A549 (cell line): ENCODE measurements around the gene ST6GALNAC4. TPM values are rescaled to one million over a fixed set of nuclear protein-coding genes. Genes with fewer than 3 reads are reported as not detected.

ENCODE experiments used
- ATAC-seq, 2 experiments: fragments of 200-7000 bp in 1 of 2; fragments of >200 bp in 1 of 2; cut with Nextera tagmentation in 1 of 2; cut with Tn5 transposase in 1 of 2; 3 replicates each; pipeline versions ENCODE4 v1.8.0 to v1.9.1; 2018 to 2020; ENCODE audit warnings: mild to moderate bottlenecking in 1 of 2, moderate library complexity in 1 of 2
- CTCF ChIA-PET: fragments of 300-600 bp; sonication (Branson Sonifier 250); formaldehyde crosslinking; extraction: SDS; loops from one replicate; lab custom pipeline; 2021; ENCODE audit warnings: antibody characterized with exemption, inconsistent platforms; lab: Yijun Ruan, JAX
- POLR2A ChIA-PET: fragments of 350-600 bp; formaldehyde crosslinking; extraction: SDS; loops from one replicate; lab custom pipeline; 2021; ENCODE audit warnings: antibody characterized with exemption, inconsistent platforms; lab: Yijun Ruan, JAX
- DNase-seq, 2 experiments: peaks; one replicate each; pipeline versions ENCODE4 v3.0.0 to v3.0.0-alpha.2; 2011 to 2016; ENCODE audit warnings: low read depth in 1 of 2, low spot score in 1 of 2
- FAIRE-seq: peaks from 2 replicates; lab custom pipeline; 2011; peaks lifted over from hg19 to GRCh38; lab: Jason Lieb, UNC
- H3K27ac ChIP-seq, 2 experiments: fragments of >200 bp; sonication (Bioruptor Twin); formaldehyde crosslinking; 3 replicates each; pipeline ENCODE4 v1.5.1; 2016 to 2017
- H3K4me1 ChIP-seq: fragments of >200 bp; sonication (Bioruptor Twin); formaldehyde crosslinking; 3 replicates; pipeline ENCODE4 v1.6.1; 2016
- H3K4me2 ChIP-seq: fragments of >200 bp; sonication (Bioruptor Twin); formaldehyde crosslinking; 3 replicates; pipeline ENCODE4 v1.6.1; 2016
- H3K4me3 ChIP-seq: fragments of >200 bp; sonication (Bioruptor Twin); formaldehyde crosslinking; 3 replicates; pipeline ENCODE4 v1.5.1; 2016
- H3K9me3 ChIP-seq: fragments of >200 bp; sonication (Bioruptor Twin); formaldehyde crosslinking; 3 replicates; pipeline ENCODE4 v1.6.1; 2016
- BCL3 ChIP-seq: fragments of >200 bp; sonication (Bioruptor Twin); formaldehyde crosslinking; IDR thresholded peaks from 3 replicates; pipeline ENCODE4 v1.6.1; 2016
- EHF ChIP-seq: fragments of 250-450 bp; sonication (Bioruptor Pico); IDR thresholded peaks from 2 replicates; pipeline ENCODE4 v1.5.0; 2020; ENCODE audit warnings: mild to moderate bottlenecking
- EP300 ChIP-seq, 2 experiments: fragments of >200 bp; sonication (Bioruptor Twin); formaldehyde crosslinking; IDR thresholded peaks; 2 replicates in 1 of 2; 3 replicates in 1 of 2; pipeline ENCODE4 v1.6.1; 2016 to 2017
- ESRRA ChIP-seq: fragments of 150-350 bp; IDR thresholded peaks from 2 replicates; pipeline ENCODE4 v1.6.1; 2014; ENCODE audit warnings: mild to moderate bottlenecking, low read length, borderline replicate concordance
- FOSB ChIP-seq: fragments of 250-450 bp; sonication (Bioruptor Pico); IDR thresholded peaks from 2 replicates; pipeline ENCODE4 v1.5.0; 2020; ENCODE audit warnings: mild to moderate bottlenecking, moderate library complexity
- FOXS1 ChIP-seq: fragments of 250-450 bp; sonication (Bioruptor Pico); IDR thresholded peaks from 2 replicates; pipeline ENCODE4 v1.5.0; 2020; ENCODE audit warnings: mild to moderate bottlenecking, moderate library complexity
- GATA3 ChIP-seq: IDR thresholded peaks from 2 replicates; pipeline ENCODE4 v1.6.1; 2012; ENCODE audit warnings: borderline replicate concordance
- HEYL ChIP-seq: fragments of 250-450 bp; sonication (Bioruptor Pico); IDR thresholded peaks from 2 replicates; pipeline ENCODE4 v1.8.0; 2021; ENCODE audit warnings: mild to moderate bottlenecking, moderate library complexity
- MAFK ChIP-seq: fragments of 450-650 bp; IDR thresholded peaks from 2 replicates; pipeline ENCODE4 v1.6.1; 2014; ENCODE audit not compliant: partially characterized antibody
- MAZ ChIP-seq: fragments of 150-350 bp; IDR thresholded peaks from 2 replicates; pipeline ENCODE4 v1.6.1; 2014; ENCODE audit warnings: antibody characterized with exemption, low read depth, low read length, borderline replicate concordance
- NR3C1 ChIP-seq: fragments of >200 bp; sonication (Bioruptor Twin); formaldehyde crosslinking; IDR thresholded peaks from 3 replicates; pipeline ENCODE4 v1.6.1; 2017
- POLR2A ChIP-seq: IDR thresholded peaks from 2 replicates; pipeline ENCODE4 v1.6.1; 2012; ENCODE audit warnings: mild to moderate bottlenecking, low read length
- RAD21 ChIP-seq, 2 experiments: fragments of >200 bp in 1 of 2; sonication (Bioruptor Twin) in 1 of 2; formaldehyde crosslinking in 1 of 2; IDR thresholded peaks in 1 of 2; conservative IDR thresholded peaks in 1 of 2; 2 replicates in 1 of 2; 3 replicates in 1 of 2; pipeline ENCODE4 v1.6.1; 2012 to 2018; ENCODE audit warnings: inconsistent platforms in 1 of 2
- SMC3 ChIP-seq: fragments of >200 bp; sonication (Bioruptor Twin); formaldehyde crosslinking; IDR thresholded peaks from 3 replicates; pipeline ENCODE4 v1.6.1; 2018; ENCODE audit warnings: inconsistent platforms
- TFCP2L1 ChIP-seq: fragments of 250-450 bp; sonication (Bioruptor Pico); IDR thresholded peaks from 2 replicates; pipeline ENCODE4 v1.5.0; 2021; ENCODE audit warnings: mild to moderate bottlenecking
- USF2 ChIP-seq: fragments of 450-650 bp; IDR thresholded peaks from 2 replicates; pipeline ENCODE4 v1.6.1; 2014; ENCODE audit warnings: antibody characterized with exemption
- ZC3H11A ChIP-seq: fragments of 450-650 bp; IDR thresholded peaks from 2 replicates; pipeline ENCODE4 v1.6.1; 2014; ENCODE audit warnings: antibody characterized with exemption, mild to moderate bottlenecking
- ZNF302 ChIP-seq: fragments of 250-450 bp; sonication (Bioruptor Pico); IDR thresholded peaks from 2 replicates; pipeline ENCODE4 v1.9.0; 2021; ENCODE audit warnings: inconsistent platforms, mild to moderate bottlenecking, moderate library complexity
- ZSCAN20 ChIP-seq: fragments of 250-450 bp; sonication (Bioruptor Pico); IDR thresholded peaks from 2 replicates; pipeline ENCODE4 v1.8.0; 2022; ENCODE audit warnings: mild to moderate bottlenecking, moderate library complexity
- WGBS: methylation state at CpG from one replicate; pipeline ENCODE4 v1.1.6; 2017; ENCODE audit errors: missing lambda C conversion rate; 5-methylcytosine and 5-hydroxymethylcytosine counted together
- polyA plus RNA-seq, 4 experiments: library from polyadenylated mRNA; depleted of rRNA in 3 of 4; stranded (reverse); fragments of >200 nt; fragmentation: RNase III in 1 of 4; extraction: RNeasy Plus Mini Kit Qiagen cat#74134 plus additional on column Dnase treatment in 1 of 4; gene quantifications; 2 replicates in 3 of 4; 3 replicates in 1 of 4; pipeline ENCODE4 v1.2.3, GENCODE V29; 2011 to 2017
- TF ChIP-seq, protein P1 (sequence below): fragments of >200 bp; sonication (Bioruptor Twin); formaldehyde crosslinking; IDR thresholded peaks from 3 replicates; pipeline ENCODE4 v1.5.1; 2016
- TF ChIP-seq, protein P2 (sequence below): fragments of 200-600 bp; sonication (generic); IDR thresholded peaks from 2 replicates; pipeline ENCODE4 v1.6.1; 2016; ENCODE audit warnings: antibody characterized with exemption, mild to moderate bottlenecking, moderate library complexity
- TF ChIP-seq, protein P3 (sequence below): IDR thresholded peaks from 2 replicates; pipeline ENCODE4 v1.6.1; 2012

The ST6GALNAC4 gene
- polyA plus RNA-seq, 2 of the 4 experiments (the other 2 are of a cell fraction), result 11.0 to 24.8 TPM

- Histone ChIP-seq H3K4me3 (no peak overlapping the region), H3K4me1 (peaks cover 44% of the 10 kb centered on the region), H3K4me2 (no peak overlapping the region), H3K9me3 (no peaks in the 10 kb centered on the region), H3K27ac (no peak overlapping the region)
- ATAC-seq (no peak), FAIRE-seq (no peak), DNase-seq (no peak)
- TF ChIP-seq SMC3 (no peak), POLR2A (no peak), NR3C1 (no peak), FOSB (CRISPR knock-in tag) (no peak), EHF (CRISPR knock-in tag) (no peak), RAD21 (conservative IDR thresholded peaks at IDR 0.05 in 1 of 2, IDR thresholded peaks at IDR 0.05 in 1 of 2) (no peak), GATA3 (no peak), BCL3 (no peak), EP300 (IDR thresholded peaks at IDR 0.05) (no peak), MAZ (no peak), TFCP2L1 (CRISPR knock-in tag) (no peak)
- CTCF ChIA-PET, result interaction anchor here (0.6 to 5.5 kb wide), 7 partner anchors 8 to 410 kb away, joined by 3 to 46 read pairs (median 4); partner anchors contain the start of gene TOR2A
- 94% methylated on average over 11 of the region's 11 CpGs for WGBS
- POLR2A ChIA-PET, result no interaction called here
Measured at GRCh38 chr9:127913682-127914081, 3.2 kb downstream of the ST6GALNAC4 start.

GRCh38 chr9:127912882-127913281 lies 4.0 kb downstream of the ST6GALNAC4 start:
- H3K4me3 ChIP-seq, result no peak overlapping the region
- H3K4me2 ChIP-seq, result no peak overlapping the region
- 44% methylated on average over 5 of the region's 5 CpGs for WGBS
- DNase-seq, result peak in 1 of 2 experiments; percentile 71
- H3K9me3 ChIP-seq, result no peaks in the 10 kb centered on the region
- ATAC-seq, result peak in 1 of 2 experiments; percentile 1; a peak in 1 of 6 replicates
- POLR2A ChIA-PET, result no interaction called here
- TF ChIP-seq ZSCAN20 (CRISPR knock-in tag), result no peak
- TF ChIP-seq, protein P1, sequence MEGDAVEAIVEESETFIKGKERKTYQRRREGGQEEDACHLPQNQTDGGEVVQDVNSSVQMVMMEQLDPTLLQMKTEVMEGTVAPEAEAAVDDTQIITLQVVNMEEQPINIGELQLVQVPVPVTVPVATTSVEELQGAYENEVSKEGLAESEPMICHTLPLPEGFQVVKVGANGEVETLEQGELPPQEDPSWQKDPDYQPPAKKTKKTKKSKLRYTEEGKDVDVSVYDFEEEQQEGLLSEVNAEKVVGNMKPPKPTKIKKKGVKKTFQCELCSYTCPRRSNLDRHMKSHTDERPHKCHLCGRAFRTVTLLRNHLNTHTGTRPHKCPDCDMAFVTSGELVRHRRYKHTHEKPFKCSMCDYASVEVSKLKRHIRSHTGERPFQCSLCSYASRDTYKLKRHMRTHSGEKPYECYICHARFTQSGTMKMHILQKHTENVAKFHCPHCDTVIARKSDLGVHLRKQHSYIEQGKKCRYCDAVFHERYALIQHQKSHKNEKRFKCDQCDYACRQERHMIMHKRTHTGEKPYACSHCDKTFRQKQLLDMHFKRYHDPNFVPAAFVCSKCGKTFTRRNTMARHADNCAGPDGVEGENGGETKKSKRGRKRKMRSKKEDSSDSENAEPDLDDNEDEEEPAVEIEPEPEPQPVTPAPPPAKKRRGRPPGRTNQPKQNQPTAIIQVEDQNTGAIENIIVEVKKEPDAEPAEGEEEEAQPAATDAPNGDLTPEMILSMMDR, result no peak
- no peak for TF ChIP-seq MAFK
- no peak for TF ChIP-seq USF2
- TF ChIP-seq, protein P2, sequence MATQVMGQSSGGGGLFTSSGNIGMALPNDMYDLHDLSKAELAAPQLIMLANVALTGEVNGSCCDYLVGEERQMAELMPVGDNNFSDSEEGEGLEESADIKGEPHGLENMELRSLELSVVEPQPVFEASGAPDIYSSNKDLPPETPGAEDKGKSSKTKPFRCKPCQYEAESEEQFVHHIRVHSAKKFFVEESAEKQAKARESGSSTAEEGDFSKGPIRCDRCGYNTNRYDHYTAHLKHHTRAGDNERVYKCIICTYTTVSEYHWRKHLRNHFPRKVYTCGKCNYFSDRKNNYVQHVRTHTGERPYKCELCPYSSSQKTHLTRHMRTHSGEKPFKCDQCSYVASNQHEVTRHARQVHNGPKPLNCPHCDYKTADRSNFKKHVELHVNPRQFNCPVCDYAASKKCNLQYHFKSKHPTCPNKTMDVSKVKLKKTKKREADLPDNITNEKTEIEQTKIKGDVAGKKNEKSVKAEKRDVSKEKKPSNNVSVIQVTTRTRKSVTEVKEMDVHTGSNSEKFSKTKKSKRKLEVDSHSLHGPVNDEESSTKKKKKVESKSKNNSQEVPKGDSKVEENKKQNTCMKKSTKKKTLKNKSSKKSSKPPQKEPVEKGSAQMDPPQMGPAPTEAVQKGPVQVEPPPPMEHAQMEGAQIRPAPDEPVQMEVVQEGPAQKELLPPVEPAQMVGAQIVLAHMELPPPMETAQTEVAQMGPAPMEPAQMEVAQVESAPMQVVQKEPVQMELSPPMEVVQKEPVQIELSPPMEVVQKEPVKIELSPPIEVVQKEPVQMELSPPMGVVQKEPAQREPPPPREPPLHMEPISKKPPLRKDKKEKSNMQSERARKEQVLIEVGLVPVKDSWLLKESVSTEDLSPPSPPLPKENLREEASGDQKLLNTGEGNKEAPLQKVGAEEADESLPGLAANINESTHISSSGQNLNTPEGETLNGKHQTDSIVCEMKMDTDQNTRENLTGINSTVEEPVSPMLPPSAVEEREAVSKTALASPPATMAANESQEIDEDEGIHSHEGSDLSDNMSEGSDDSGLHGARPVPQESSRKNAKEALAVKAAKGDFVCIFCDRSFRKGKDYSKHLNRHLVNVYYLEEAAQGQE, result no peak
- no peak for TF ChIP-seq FOSB (CRISPR knock-in tag)
- TF ChIP-seq, protein P3, sequence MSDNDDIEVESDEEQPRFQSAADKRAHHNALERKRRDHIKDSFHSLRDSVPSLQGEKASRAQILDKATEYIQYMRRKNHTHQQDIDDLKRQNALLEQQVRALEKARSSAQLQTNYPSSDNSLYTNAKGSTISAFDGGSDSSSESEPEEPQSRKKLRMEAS, result no peak
- no peak for TF ChIP-seq HEYL
- TF ChIP-seq ZNF302 (CRISPR knock-in tag), result no peak
- no peak for TF ChIP-seq EHF (CRISPR knock-in tag)
- no peak for TF ChIP-seq FOXS1 (CRISPR knock-in tag)
- TF ChIP-seq MAZ, result no peak
- TF ChIP-seq ZC3H11A, result no peak
- no peak for TF ChIP-seq ESRRA
- FAIRE-seq, result no peak
- peak overlapping the region in 1 of 2 experiments; percentile 16; a peak in 1 of 6 replicates for H3K27ac ChIP-seq
- CTCF ChIA-PET, result interaction anchor here (0.6 to 5.5 kb wide), 6 partner anchors 9 to 409 kb away, joined by 3 to 46 read pairs (median 6); partner anchors contain the start of gene TOR2A
- peaks cover 36% of the 10 kb centered on the region for H3K4me1 ChIP-seq
